HTR-8/SVneo (cell line): Measurements from ENCODE around the gene TRIM73.
"Not testable (repeated sequence)": the region's sequence is repeated elsewhere in the genome, so short reads cannot be mapped to it uniquely, and the experiment has no call there.

Experiments used
- DNase-seq: peaks from one replicate; pipeline ENCODE4 v3.0.0; 2011; ENCODE audit warnings: low spot score, mixed read lengths; ENCODE audit not compliant: insufficient read length
- FAIRE-seq: peaks from 2 replicates; lab custom pipeline; 2011; peaks lifted over from hg19 to GRCh38; lab: Jason Lieb, UNC

The TRIM73 gene

DNA sequence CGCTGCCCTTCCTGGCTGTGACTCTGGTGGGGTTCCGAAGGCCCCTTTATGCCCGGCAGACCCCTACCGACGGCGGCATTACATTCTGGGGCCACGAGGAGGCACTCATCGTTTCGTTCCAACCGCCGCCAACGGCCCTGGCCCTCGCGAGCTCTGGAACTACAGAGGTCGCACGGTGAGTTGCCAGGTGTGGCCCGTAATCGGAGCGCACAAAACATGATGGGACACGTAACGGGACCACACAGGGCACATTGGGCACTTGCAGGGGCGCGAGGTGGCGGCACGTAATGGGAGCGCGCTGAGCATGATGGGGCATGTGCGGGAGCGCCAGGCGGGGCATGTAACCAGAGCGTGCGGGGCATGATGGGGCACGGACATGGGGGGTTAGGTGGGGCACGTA, at the start of gene TRIM73:
Gene TRIM73 (plus strand): TSS at position 301 of the 400 bp plus-strand sequence. CDS start 3,305 bp downstream, outside the sequence.
- DNase-seq, FAIRE-seq: not testable (repeated sequence)

DNA sequence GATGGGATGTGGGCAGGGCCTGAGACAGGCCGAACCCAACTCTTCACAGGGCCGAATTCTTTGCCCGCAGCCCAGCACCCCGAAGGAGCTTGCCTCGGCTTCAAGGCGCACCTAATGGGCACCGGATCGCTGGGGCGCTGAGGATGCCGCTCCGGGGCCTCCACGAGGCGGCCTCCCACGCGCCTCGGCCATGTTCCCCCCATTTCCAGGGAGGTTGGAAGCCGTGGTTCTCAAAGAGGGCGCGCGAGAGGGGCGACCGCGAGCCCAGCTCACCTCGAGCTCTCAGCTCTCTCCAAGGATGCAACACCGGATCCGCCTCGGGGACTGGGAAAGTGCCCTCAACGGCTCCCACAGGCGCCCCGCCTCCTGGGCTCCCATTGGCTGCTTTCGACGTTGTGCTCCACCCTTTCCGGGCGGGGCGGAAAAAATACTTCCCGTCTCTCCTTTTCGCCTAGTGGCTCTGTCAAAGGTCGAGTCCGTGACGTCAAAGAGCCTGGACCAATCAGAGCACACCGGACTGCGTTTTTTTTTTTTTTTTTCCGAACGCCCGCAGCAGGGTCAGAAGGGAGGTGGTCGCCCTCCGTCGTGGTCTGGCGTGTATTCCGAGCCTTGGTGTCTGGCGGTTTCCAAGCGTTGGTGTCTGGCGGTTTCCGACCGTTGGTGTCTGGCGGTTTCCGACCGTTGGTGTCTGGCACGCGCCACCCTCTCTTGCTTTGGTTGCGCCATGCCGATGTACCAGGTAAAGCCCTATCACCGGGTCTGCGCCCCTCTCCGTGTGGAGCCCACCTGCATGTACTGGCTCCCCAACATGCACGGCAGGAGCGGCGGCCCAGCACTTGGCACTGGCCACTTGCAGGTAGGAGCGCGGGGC, 36.5 kb upstream of the TRIM73 start:
- DNase-seq, FAIRE-seq: not testable (repeated sequence)

DNA sequence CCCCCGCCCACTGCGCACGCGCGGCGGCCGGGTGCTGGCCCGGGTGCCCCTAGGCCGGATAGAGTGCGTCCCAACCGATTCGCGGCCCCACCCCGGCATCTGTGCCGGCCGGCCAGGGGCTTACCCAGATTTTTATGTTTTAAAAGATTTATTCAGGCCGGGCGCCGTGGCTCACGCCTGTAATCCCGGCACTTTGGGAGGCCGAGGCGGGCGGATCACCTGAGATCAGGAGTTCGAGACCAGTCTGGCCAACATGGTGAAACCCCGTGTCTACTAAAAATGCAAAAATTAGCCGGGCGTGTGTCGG, 35.9 kb upstream of the TRIM73 start:
- not testable (repeated sequence) for FAIRE-seq, DNase-seq

DNA sequence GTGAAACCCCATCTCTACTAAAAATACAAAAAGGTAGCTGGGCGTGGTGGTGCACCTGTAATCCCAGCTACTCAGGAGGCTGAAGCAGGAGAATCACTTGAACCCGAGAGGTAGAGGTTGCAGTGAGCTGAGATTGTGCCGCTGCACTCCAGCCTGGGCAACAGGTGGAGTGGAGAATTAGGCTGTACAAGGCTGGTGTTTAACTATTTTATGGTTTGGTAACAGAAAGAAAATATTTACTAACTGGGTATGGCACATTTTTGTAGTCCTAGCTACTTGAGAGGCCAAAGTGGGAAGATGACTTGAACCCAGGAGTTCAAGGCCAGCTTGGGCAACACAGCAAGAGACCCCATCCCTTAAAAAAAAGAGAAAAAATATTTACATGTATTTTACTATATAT, 31.4 kb upstream of the TRIM73 start:
- DNase-seq, FAIRE-seq: not testable (repeated sequence)

DNA sequence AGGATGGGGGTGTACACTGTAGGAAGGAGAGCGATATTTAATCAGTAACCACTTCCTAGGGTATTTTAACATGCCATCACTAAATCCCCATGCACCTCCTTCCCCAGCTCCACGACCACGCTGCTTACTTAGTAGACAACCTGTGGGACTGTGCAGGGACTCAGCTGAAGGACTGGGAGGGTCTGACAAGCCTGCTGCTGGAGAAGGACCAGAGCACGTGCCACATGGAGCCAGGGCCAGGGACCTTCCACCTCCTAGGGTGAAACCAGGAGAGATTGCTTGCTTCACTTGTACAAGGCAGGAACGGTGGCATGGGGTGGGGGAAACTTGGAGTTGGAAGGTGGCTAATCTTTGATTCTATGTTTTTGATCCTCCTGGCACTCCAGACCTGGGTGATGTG, 28.8 kb upstream of the TRIM73 start:
- not testable (repeated sequence) for DNase-seq, FAIRE-seq

DNA sequence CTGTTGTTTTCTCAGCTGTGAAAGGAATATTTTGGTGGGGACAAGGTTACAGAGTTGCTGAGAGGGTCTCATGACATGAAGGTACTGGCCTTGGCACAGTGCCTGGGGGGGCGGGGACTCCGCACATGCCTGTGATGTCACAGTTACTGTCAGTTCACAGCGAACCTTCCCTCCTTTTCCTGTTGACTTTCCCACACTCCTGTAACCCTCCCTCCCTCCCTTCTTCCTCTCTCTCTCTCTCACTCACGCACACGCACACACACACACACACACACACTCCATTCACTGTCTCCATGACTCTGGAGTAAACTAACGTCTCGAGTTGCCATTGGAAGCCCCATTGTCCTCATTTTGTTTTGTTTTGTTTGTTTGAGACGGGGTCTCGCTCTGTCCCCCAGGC, 28.1 kb upstream of the TRIM73 start:
- not testable (repeated sequence) for FAIRE-seq

DNA sequence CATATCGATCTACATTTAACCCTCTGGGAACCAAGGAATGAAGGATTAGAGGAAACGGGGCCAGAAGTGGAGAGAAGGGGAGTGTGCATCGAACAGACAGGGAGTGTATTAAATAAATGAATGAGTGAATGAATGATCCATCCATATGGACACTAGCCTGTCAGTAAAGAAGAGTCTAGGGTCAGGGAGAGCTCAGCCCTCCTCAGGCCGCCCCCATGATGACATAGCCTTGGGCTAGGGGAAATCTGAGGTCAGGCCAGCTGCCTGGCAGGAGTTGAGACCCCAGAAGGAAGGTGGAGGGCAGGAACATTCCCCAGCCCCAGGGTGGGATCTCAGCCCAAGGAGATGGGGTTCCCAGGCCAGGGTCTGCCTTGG, 21.3 kb upstream of the TRIM73 start:
- DNase-seq, FAIRE-seq: not testable (repeated sequence)

More for the DNA sequence above, 28.1 kb upstream of the TRIM73 start:
- not testable (repeated sequence) for DNase-seq

DNA sequence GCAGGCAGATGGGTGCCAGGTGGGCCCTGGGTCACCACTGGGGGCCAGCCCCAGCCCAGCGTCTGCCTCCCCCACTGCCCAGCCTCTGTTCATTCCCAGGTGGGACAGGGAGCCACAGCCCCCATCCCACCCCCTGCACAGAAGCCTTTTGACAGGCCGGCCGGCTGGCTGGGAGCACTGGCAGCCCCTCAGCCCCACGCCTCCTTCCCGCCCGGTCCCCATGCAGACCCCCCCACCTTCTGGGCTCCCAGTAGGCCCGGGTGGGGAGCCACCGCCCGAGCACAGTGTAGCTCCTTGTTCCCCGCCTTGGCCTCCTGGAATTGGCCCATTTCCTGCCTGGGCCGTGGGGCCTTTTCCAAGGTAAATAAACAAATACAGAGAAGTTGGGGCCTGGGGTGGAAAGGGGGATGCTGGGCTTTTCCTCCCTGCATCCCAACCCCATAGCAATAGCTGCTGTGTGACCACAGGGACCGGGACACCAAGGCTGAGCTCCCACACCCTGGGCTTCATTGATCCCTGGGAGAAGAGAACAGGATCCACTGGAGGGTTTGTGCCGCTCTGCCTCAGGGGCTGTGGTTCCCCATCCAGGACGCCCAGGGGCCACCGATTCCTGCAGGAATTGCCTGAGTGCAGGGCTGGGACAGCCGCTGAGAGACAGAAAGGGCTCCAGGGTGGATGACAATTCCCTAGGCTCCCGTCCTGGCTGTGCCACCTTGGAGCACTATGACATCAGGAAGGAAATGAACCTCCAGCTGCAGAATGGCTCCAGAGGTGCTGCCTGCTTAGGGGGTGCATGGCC, 20.7 kb upstream of the TRIM73 start:
- not testable (repeated sequence) for DNase-seq, FAIRE-seq

DNA sequence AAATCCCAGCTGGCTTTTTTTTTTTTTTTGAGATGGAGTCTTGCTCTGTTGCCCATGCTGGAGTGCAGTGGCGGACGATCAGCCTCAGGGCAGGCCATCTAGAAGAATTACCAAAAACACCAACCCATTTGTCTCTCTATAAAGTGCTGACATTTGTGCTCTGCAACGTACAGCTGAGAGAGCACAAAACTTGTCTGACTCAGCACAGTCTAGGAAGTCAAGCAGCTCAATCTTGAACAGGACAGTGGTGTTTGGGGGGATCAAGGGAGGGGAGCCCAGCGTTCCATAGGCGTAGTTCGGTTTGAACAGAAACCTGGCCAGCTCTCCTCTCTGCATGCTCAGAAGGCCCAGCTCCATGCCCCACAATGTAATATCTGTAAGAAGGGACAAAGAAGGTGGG, 2.2 kb upstream of the TRIM73 start:
- not testable (repeated sequence) for DNase-seq, FAIRE-seq

DNA sequence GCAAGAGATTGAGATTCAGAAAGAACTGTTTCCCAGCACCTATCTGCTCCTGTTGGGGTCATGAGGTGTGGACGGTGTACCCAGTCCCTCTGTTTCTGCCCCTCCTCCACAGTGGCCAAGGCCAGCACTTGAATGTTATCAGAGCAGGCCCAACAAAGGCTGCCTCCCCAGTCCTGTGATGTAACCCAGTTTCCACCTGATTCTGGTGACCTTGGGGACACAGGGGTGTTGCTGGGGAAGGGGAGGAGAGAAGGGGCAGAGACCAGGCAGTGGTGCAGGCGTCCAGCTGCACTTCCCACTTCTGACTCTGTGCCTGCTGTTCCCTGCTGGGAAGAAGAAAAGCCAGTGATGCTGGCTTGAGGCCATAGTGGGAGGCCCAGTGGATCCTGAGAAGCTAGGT, 2.4 kb downstream of the TRIM73 start:
- not testable (repeated sequence) for FAIRE-seq, DNase-seq

DNA sequence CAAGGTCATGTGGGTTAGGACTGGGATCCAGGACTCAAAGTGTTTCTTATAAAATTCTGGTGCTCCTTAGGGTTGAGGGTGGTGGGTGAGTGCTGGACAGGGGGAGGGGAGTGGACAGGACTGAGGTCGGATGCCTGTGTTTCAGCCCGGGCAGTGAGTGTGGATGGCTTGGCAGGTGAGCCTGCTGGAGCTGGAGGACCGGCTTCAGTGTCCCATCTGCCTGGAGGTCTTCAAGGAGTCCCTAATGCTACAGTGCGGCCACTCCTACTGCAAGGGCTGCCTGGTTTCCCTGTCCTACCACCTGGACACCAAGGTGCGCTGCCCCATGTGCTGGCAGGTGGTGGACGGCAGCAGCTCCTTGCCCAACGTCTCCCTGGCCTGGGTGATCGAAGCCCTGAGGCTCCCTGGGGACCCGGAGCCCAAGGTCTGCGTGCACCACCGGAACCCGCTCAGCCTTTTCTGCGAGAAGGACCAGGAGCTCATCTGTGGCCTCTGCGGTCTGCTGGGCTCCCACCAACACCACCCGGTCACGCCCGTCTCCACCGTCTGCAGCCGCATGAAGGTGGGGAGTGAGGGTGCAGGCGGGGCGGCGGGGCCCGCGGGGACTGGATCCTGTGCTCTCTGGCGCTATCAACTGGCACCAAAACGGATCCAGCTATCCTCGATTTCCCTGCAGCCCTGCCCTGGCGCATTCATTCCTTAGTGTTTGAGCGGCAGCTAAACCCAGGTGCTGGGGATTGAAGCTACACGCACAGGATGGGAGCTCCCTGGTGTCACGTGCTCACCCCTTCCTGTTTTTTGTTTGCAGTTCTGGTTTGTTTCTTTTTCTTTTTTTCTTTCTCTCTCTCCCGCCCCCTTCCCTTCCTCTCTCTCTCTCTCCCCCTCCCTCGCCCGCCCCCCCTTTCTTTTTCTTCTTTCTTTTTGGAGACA, 3.6 kb downstream of the TRIM73 start:
- DNase-seq, FAIRE-seq: not testable (repeated sequence)

DNA sequence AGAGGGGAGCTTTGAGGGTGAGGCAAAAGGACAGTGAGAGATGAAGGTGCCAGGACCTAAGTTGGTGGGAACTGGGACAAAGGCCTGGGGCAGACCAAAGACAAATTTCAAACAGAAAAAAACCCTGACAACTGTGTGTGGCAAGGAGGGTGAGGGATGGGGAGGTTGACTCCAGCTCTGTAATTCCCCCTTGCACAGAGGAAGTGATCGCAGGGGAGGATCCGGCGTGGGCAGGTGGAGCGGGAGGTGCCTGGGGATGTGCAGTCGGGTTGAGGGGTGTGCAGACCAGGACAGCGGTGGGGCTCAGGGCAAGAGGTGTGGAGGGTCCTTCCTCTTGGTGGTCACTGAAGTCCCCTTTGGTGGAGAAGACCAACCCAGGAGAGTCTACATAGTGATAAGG, 5.1 kb downstream of the TRIM73 start:
- FAIRE-seq = not testable (repeated sequence)

DNA sequence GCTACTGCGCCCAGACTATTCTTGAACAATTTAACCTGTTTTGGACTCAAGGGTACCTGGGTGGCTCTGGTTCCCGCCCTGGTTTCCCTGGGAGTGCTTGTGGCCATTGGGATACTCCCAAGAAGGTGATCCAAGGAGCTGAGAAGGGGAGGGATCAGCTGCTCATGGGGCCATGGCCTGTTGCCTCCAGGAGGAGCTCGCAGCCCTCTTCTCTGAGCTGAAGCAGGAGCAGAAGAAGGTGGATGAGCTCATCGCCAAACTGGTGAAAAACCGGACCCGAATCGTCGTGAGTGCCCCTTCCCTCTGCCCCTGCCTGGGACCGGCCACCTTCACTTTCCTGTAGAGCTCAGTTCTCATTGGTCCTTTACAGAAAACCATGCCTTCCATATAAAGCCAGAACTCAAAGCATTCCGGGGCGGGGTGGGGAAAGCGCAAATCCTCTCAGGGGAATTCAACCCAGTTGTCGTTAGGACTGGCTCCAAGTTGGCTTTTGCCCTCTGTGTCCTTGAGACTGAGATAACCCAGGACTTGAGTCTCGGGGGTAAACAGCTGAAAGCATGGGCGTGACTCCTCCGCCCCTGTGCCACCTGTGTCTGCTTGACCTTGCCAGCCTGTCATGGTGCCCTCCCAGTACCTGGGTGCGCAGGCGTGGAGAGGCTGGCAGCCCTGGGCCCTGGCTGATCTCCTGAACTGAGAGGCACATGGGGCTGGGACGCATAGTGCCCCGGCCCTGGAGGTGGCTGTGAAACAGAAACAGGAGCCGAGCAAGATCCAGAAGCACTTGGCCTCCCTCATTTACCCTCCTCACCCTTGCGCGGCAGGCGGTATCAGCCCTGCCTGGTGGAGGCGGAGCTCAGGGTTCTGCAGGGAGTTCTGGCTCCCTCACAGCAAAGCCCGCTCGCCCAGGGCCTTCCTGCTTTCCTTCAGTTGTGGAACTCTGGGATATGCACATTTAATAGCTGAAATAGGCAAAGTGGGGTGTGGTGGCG, 8.3 kb downstream of the TRIM73 start:
- FAIRE-seq, DNase-seq: not testable (repeated sequence)

More for the DNA sequence above, 5.1 kb downstream of the TRIM73 start:
- DNase-seq = not testable (repeated sequence)

DNA sequence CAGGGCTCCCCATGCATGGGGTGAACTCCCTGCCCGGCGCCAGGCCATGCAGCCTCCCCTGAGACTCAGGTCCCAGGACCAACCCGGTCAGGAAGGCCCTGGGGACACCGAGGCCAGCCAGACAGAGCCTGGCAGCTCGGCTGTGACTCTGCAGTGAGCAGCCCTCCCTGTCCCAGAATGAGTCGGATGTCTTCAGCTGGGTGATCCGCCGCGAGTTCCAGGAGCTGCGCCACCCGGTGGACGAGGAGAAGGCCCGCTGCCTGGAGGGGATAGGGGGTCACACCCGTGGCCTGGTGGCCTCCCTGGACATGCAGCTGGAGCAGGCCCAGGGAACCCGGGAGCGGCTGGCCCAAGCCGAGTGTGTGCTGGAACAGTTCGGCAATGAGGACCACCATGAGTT, 9.2 kb downstream of the TRIM73 start:
- FAIRE-seq, DNase-seq: not testable (repeated sequence)

DNA sequence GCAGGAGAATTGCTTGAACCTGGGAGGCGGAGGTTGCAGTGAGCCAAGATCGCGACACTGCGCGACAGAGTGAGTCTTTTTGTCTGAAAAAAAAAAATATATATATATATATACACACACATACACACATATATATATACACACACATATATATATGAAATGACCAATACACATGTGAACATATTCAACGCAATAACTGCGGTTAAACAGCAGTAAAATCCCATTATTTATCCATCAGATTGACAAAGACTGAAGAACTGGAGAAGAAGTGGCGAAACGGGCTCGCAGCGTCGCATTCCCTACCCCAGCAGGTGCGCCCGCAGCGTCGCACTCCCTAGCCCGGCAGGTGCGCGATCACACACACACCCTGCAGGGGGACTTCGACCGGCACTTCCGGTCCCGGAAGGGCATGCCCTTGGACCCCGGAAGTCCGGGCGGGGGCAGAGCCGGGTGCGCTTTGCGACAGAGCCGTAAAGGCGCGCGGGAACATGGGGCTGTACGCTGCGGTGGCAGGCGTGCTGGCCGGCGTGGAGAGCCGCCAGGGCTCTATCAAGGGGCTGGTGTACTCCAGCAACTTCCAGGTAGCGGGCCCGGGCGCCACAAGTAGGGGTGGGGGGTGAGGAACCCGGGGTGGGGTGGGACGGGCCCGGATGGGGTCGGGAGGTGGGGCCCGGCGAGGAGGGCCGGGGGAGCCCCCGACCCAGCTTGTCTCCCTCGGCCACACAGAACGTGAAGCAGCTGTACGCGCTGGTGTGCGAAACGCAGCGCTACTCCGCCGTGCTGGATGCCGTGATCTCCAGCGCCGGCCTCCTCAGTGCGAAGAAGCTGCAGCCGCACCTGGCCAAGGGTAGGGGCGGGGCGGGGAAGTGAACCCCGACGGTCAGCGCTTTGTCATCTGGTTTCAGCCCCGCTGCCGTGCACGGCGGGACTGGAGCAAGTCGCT, 14.7 kb downstream of the TRIM73 start:
- FAIRE-seq = peak; percentile 80
- not testable (repeated sequence) for DNase-seq

DNA sequence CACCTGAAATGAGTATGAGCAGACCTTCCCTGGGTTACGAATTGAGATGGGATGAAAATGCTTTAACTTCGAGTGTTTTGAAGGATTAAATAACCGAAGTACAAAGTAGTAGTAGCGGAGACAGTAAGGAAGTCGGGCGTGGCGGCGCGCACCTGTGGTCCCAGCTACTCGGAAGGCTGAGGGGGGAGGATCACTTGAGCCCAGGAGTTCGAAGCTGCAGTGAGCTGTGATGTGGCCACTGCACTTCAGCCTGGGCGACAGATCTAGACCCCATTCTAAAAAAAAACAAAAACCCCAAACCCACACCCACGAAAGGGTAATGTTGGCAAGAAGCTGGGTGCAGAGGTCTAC, 15.4 kb downstream of the TRIM73 start:
- DNase-seq, FAIRE-seq: not testable (repeated sequence)

DNA sequence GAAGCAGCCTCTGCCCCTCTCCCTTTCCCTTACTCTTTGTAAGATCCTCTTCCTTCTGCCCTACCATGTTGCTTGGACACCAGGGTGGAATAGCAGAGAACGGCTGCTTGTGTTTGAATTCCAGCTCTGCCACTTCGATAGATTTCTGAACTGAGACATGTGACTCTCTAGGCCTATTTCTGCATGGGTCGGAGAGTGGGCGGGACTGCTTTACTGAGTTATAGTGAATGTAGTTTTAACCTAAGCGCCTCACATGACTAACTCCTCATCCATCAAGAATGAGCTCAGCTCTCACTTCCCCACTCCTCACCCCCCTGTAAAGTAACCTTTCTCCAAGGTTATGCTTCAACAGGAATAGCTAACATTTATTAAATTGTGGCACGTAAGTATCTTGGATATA, 18.8 kb downstream of the TRIM73 start:
- not testable (repeated sequence) for FAIRE-seq

More for the DNA sequence above, 18.8 kb downstream of the TRIM73 start:
- not testable (repeated sequence) for DNase-seq
